MM.1S (cell line): Measurements from ENCODE around the gene AMBN.

Source experiments
- DNase-seq: peaks from one replicate; pipeline ENCODE4 v3.0.0-alpha.2; 2015
- H2AFZ ChIP-seq: fragments of 300-600 bp; sonication (generic); 2 replicates; pipeline ENCODE4 v1.6.0; 2016; ENCODE audit warnings: antibody characterized with exemption, low read length
- H3F3A ChIP-seq: fragments of 300-600 bp; sonication (generic); 2 replicates; pipeline ENCODE4 v1.6.1; 2016; ENCODE audit warnings: mild to moderate bottlenecking, antibody characterized with exemption, low read length, moderate library complexity, mixed read lengths; ENCODE audit not compliant: insufficient read depth
- H3K27ac ChIP-seq: fragments of 300-600 bp; sonication (generic); 2 replicates; pipeline ENCODE4 v1.5.1; 2016; ENCODE audit warnings: mild to moderate bottlenecking, low read length
- H3K27me3 ChIP-seq: fragments of 300-600 bp; sonication (generic); replicated peaks from 2 replicates; pipeline ENCODE4 v1.6.0; 2016; ENCODE audit warnings: low read length; ENCODE audit not compliant: insufficient read depth
- H3K36me3 ChIP-seq: fragments of 300-600 bp; sonication (generic); replicated peaks from 2 replicates; pipeline ENCODE4 v1.6.1; 2016; ENCODE audit warnings: mild to moderate bottlenecking, low read length, mixed read lengths; ENCODE audit not compliant: insufficient read depth
- H3K4me1 ChIP-seq: fragments of 300-600 bp; sonication (generic); 2 replicates; pipeline ENCODE4 v1.6.1; 2016; ENCODE audit warnings: low read length, mixed read lengths
- H3K4me2 ChIP-seq: fragments of 300-600 bp; sonication (generic); 2 replicates; pipeline ENCODE4 v1.6.0; 2016; ENCODE audit warnings: low read depth, low read length
- H3K4me3 ChIP-seq: fragments of 300-600 bp; sonication (generic); 2 replicates; pipeline ENCODE4 v1.5.1; 2016; ENCODE audit warnings: low read length, mixed read lengths
- H3K79me2 ChIP-seq: fragments of 300-600 bp; sonication (generic); 2 replicates; pipeline ENCODE4 v1.6.1; 2016; ENCODE audit warnings: mixed run types, low read length, mixed read lengths
- H3K9ac ChIP-seq: fragments of 300-600 bp; sonication (generic); 2 replicates; pipeline ENCODE4 v1.6.1; 2016; ENCODE audit warnings: low read length, mixed read lengths
- H3K9me2 ChIP-seq: fragments of 300-600 bp; sonication (generic); replicated peaks from 2 replicates; pipeline ENCODE4 v1.6.1; 2016; ENCODE audit warnings: mild to moderate bottlenecking, low read length, mixed read lengths; ENCODE audit not compliant: insufficient read depth
- H3K9me3 ChIP-seq: fragments of 300-600 bp; sonication (generic); replicated peaks from 2 replicates; pipeline ENCODE4 v1.6.1; 2016; ENCODE audit warnings: mild to moderate bottlenecking, low read length, mixed read lengths; ENCODE audit not compliant: insufficient read depth
- H4K20me1 ChIP-seq: fragments of 300-600 bp; sonication (generic); 2 replicates; pipeline ENCODE4 v1.6.1; 2016; ENCODE audit warnings: mild to moderate bottlenecking, low read length, moderate library complexity, mixed read lengths; ENCODE audit not compliant: insufficient read depth
- EZH2 ChIP-seq: fragments of 300-600 bp; sonication (generic); optimal IDR thresholded peaks from 2 replicates; pipeline ENCODE3; 2017; ENCODE audit warnings: low read depth, mild to moderate bottlenecking, antibody characterized with exemption, low read length, mixed read lengths
- EZH2phosphoT487 ChIP-seq: fragments of 300-600 bp; sonication (generic); IDR thresholded peaks from 2 replicates; pipeline ENCODE4 v1.6.1; 2018; ENCODE audit warnings: antibody characterized with exemption, low read length
- TF ChIP-seq, protein P1 (sequence below): fragments of 300-600 bp; sonication (generic); IDR thresholded peaks from 2 replicates; pipeline ENCODE4 v1.5.1; 2016; ENCODE audit warnings: antibody characterized with exemption, low read length, mixed read lengths

The AMBN gene, protein sequence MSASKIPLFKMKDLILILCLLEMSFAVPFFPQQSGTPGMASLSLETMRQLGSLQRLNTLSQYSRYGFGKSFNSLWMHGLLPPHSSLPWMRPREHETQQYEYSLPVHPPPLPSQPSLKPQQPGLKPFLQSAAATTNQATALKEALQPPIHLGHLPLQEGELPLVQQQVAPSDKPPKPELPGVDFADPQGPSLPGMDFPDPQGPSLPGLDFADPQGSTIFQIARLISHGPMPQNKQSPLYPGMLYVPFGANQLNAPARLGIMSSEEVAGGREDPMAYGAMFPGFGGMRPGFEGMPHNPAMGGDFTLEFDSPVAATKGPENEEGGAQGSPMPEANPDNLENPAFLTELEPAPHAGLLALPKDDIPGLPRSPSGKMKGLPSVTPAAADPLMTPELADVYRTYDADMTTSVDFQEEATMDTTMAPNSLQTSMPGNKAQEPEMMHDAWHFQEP

DNA sequence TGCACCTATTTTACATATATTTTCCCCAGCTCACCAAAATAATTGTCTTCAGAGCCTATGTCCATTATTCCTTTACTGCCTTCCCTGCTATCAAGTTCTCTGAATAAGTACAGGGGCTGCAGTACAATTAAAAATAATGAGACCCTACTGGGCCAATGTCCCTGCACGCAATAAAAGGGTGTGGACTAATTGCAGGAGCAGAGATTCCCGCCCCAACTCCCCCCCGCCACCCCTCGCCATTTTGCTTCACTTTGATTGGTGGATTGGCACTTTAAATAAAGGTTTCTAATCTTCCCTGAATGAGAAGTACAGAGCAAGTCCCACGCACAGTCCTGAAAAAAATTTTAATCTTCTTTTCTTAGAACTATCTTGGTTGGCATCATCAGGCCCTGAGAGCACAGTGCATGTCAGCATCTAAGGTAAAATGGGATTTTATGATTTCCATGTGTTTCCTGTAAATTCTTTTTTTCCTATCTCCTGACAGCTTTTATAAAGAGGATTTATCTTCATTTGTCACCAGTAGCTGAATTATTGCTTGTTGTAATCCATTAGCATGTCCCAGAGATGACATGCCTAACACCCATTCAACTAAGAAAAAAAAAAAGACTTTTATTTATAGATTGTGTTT, at the start of gene AMBN:
Gene AMBN, plus strand, starts transcription at position 302 of the 628 bp plus-strand sequence. Its CDS starts 103 bp downstream, at position 405.
- no peak within 1 kb of the TSS for H3K27ac ChIP-seq
- TF ChIP-seq EZH2phosphoT487: no peak

DNA sequence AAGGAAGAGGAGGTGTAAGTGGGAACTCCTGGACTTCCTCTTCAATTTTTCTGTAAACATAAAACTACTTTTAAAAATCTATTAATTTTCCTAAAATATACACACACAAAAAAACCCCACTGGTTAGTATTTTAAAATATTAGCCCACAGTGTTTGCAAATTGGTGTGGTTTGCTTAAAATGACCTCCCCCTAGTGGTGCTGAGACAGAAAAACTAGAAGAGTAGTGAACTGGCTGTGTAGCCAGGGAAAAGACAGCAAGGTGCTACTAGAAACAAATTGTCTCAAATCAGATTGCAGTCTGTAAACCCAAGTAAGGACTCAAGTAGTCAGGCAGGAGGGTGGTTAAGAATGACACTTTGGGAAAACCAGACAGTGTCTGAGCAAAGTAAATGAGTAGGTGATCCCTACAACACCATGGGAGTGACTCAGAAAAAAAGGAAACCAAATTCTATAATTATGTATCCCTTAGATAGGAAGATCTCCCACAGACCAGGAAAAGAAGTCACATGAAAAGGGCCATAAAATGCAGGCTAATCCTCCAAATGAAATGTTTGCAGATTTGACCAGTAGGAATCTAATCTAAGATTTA, 47.7 kb upstream of the AMBN start:
- DNase-seq: peak; percentile 46

More for the DNA sequence above, at the start of gene AMBN:
- no peaks in the 10 kb centered on the region for H3K4me1 ChIP-seq
- H3K9me2 ChIP-seq: no peaks in the 10 kb centered on the region
- no peaks in the 10 kb centered on the region for H3K27me3 ChIP-seq
- no peaks in the 10 kb centered on the region for H3K79me2 ChIP-seq
- no peak within 1 kb of the TSS for H3K9ac ChIP-seq
- DNase-seq: no peak
- H3F3A ChIP-seq: no peaks in the 10 kb centered on the region
- no peaks in the 10 kb centered on the region for H4K20me1 ChIP-seq
- H3K36me3 ChIP-seq: no peaks in the 10 kb centered on the region
- H2AFZ ChIP-seq: no peak within 1 kb of the TSS
- H3K4me3 ChIP-seq: no peak within 1 kb of the TSS
- H3K4me2 ChIP-seq: no peak within 1 kb of the TSS
- H3K9me3 ChIP-seq: no peaks in the 10 kb centered on the region

DNA sequence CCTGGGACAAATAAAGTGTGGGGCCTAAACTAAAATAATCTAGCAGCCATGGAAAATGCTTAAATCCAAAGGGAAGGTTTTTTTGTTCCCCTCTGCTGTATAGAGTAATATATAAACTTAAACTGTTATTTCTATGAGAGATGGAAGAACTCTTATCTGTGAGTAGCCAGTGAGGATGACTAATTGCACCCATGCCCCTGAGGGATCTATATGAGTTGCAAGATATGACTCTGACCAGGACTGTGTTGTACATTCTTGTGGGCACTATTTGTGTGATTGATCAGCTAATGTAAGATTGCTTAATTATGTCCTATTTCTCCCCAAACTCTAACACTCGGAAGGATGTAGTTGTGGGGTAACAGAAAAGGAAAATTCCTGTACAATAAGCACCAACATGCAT, 35.2 kb upstream of the AMBN start:
- H3K9ac ChIP-seq: no peak overlapping the region
- H3K27me3 ChIP-seq: no peaks in the 10 kb centered on the region
- H2AFZ ChIP-seq: no peak overlapping the region
- H3K36me3 ChIP-seq: no peaks in the 10 kb centered on the region
- H3K4me1 ChIP-seq: peaks cover 7% of the 10 kb centered on the region; the same call in 1 of the 2 replicates
- no peaks in the 10 kb centered on the region for H3K79me2 ChIP-seq
- H3K4me3 ChIP-seq: no peak overlapping the region
- H3K9me2 ChIP-seq: no peaks in the 10 kb centered on the region
- TF ChIP-seq EZH2phosphoT487 (no peak), EZH2 (no peak)
- TF ChIP-seq, protein P1, sequence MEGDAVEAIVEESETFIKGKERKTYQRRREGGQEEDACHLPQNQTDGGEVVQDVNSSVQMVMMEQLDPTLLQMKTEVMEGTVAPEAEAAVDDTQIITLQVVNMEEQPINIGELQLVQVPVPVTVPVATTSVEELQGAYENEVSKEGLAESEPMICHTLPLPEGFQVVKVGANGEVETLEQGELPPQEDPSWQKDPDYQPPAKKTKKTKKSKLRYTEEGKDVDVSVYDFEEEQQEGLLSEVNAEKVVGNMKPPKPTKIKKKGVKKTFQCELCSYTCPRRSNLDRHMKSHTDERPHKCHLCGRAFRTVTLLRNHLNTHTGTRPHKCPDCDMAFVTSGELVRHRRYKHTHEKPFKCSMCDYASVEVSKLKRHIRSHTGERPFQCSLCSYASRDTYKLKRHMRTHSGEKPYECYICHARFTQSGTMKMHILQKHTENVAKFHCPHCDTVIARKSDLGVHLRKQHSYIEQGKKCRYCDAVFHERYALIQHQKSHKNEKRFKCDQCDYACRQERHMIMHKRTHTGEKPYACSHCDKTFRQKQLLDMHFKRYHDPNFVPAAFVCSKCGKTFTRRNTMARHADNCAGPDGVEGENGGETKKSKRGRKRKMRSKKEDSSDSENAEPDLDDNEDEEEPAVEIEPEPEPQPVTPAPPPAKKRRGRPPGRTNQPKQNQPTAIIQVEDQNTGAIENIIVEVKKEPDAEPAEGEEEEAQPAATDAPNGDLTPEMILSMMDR: no peak
- no peak overlapping the region for H3K4me2 ChIP-seq
- no peaks in the 10 kb centered on the region for H4K20me1 ChIP-seq
- no peaks in the 10 kb centered on the region for H3K9me3 ChIP-seq
- no peaks in the 10 kb centered on the region for H3F3A ChIP-seq
- H3K27ac ChIP-seq: no peak overlapping the region
- DNase-seq: no peak

More for the DNA sequence above, 47.7 kb upstream of the AMBN start:
- Histone ChIP-seq H4K20me1 (no peaks in the 10 kb centered on the region), H3K36me3 (no peaks in the 10 kb centered on the region), H3K4me2 (no peak overlapping the region), H3K9me2 (no peaks in the 10 kb centered on the region), H3F3A (0 out of 2 replicates have a peak, but pooled peaks cover under 1% of the 10 kb centered on the region), H3K9me3 (no peaks in the 10 kb centered on the region), H3K79me2 (no peaks in the 10 kb centered on the region), H3K27ac (no peak overlapping the region), H3K27me3 (no peaks in the 10 kb centered on the region), H2AFZ (no peak overlapping the region), H3K4me3 (no peak overlapping the region), H3K9ac (no peak overlapping the region), H3K4me1 (no peaks in the 10 kb centered on the region)
- TF ChIP-seq, protein P1: peak; percentile 57
- TF ChIP-seq EZH2phosphoT487: no peak
